ENCODE measurements around the gene SLC6A2. TPM values are rescaled to one million over a fixed set of nuclear protein-coding genes. Genes with fewer than 3 reads are reported as not detected.

Gene SLC6A2
- total RNA-seq, 1 donor from 2014 or later, result not detected

DNA sequence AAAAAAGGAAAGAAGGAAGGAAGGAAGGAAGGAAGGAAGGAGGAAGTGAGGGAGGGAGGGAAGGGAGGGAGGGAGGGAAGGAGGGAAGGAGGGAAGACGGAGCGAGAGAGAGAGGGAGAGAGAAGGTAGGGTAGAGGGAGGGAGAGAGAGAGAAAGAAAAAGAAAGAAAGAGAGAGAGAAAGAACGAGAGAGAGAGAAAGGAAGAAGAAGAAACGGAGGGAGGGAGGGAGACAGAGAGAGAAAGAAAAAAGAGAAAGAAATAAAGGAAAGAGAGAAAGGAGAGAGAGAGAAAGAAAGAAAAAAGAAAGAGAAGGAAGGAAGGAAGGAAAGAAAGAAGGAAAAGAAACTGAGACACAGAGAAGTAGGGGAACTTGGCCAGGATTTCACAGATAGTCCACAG, 8.4 kb upstream of the SLC6A2 start:
- H2AFZ ChIP-seq (replicated peaks), result no peak overlapping the region
- no peak for DNase-seq (ENCODE audit: low spot score)
- no peak overlapping the region for H3K4me2 ChIP-seq
- H3K4me3 Mint-ChIP-seq, result no peak overlapping the region
- peaks cover 16% of the 10 kb centered on the region for H3K27me3 Mint-ChIP-seq (ENCODE audit: insufficient read depth, low read depth)
- no peaks in the 10 kb centered on the region for H3K36me3 ChIP-seq
- H3K9me3 ChIP-seq (ENCODE audit: low read depth), result no peaks in the 10 kb centered on the region
- H3K27ac Mint-ChIP-seq, result no peak overlapping the region
- no peaks in the 10 kb centered on the region for H3K36me3 Mint-ChIP-seq
- no peak for TF ChIP-seq CTCF (IDR thresholded peaks at IDR 0.05)
- TF ChIP-seq EZH2phosphoT487 (IDR thresholded peaks at IDR 0.05), result no peak
- no peak for TF ChIP-seq EZH2 (IDR thresholded peaks at IDR 0.05)
- H3K27ac ChIP-seq, result no peak overlapping the region
- peaks cover 60% of the 10 kb centered on the region for H3K27me3 ChIP-seq
- no peaks in the 10 kb centered on the region for H3K4me1 ChIP-seq
- H3K79me2 ChIP-seq (ENCODE audit: low read depth), result no peaks in the 10 kb centered on the region
- no peaks in the 10 kb centered on the region for H3K9me3 Mint-ChIP-seq
- H3K4me3 ChIP-seq, result no peak overlapping the region
- H4K20me1 ChIP-seq (ENCODE audit: low read depth), result no peaks in the 10 kb centered on the region
- no peaks in the 10 kb centered on the region for H3F3A ChIP-seq (ENCODE audit: low read depth)
- no peaks in the 10 kb centered on the region for H3K4me1 Mint-ChIP-seq
- H3K9ac ChIP-seq, result no peak overlapping the region

DNA sequence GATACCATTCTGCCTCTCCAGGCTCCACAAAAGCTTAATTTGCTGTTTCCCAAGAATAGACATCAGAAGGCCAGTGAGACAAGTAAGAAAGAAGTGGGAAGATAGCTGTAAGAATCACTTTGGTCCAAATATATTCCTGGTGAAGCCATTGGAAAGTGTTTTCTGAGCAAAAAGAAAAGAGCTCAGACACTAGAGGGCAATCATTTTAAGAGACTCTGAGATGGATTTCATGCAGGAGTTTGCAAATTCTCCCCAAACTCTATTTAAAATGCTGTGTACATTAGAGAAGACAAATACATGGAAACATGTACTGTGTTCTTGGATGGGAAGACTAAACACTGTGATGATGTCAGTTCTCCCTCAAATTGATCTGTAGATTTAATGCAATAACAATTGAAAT, 8.0 kb upstream of the SLC6A2 start:
- H3K27ac ChIP-seq, result no peak overlapping the region
- H3K27ac Mint-ChIP-seq, result no peak overlapping the region
- H3K4me3 Mint-ChIP-seq, result no peak overlapping the region
- H3K4me1 ChIP-seq, result no peaks in the 10 kb centered on the region
- H3K79me2 ChIP-seq (ENCODE audit: low read depth), result no peaks in the 10 kb centered on the region
- no peaks in the 10 kb centered on the region for H3K9me3 ChIP-seq (ENCODE audit: low read depth)
- no peaks in the 10 kb centered on the region for H3K9me3 Mint-ChIP-seq
- no peak overlapping the region for H3K9ac ChIP-seq
- peaks cover 65% of the 10 kb centered on the region for H3K27me3 ChIP-seq
- no peak overlapping the region for H2AFZ ChIP-seq (replicated peaks)
- TF ChIP-seq EZH2phosphoT487 (IDR thresholded peaks at IDR 0.05), result no peak
- peaks cover 18% of the 10 kb centered on the region for H3K27me3 Mint-ChIP-seq (ENCODE audit: insufficient read depth, low read depth)
- no peak for DNase-seq (ENCODE audit: low spot score)
- no peaks in the 10 kb centered on the region for H3K36me3 ChIP-seq
- H4K20me1 ChIP-seq (ENCODE audit: low read depth), result no peaks in the 10 kb centered on the region
- H3K36me3 Mint-ChIP-seq, result no peaks in the 10 kb centered on the region
- no peaks in the 10 kb centered on the region for H3F3A ChIP-seq (ENCODE audit: low read depth)
- no peak overlapping the region for H3K4me2 ChIP-seq
- no peak overlapping the region for H3K4me3 ChIP-seq
- no peaks in the 10 kb centered on the region for H3K4me1 Mint-ChIP-seq

DNA sequence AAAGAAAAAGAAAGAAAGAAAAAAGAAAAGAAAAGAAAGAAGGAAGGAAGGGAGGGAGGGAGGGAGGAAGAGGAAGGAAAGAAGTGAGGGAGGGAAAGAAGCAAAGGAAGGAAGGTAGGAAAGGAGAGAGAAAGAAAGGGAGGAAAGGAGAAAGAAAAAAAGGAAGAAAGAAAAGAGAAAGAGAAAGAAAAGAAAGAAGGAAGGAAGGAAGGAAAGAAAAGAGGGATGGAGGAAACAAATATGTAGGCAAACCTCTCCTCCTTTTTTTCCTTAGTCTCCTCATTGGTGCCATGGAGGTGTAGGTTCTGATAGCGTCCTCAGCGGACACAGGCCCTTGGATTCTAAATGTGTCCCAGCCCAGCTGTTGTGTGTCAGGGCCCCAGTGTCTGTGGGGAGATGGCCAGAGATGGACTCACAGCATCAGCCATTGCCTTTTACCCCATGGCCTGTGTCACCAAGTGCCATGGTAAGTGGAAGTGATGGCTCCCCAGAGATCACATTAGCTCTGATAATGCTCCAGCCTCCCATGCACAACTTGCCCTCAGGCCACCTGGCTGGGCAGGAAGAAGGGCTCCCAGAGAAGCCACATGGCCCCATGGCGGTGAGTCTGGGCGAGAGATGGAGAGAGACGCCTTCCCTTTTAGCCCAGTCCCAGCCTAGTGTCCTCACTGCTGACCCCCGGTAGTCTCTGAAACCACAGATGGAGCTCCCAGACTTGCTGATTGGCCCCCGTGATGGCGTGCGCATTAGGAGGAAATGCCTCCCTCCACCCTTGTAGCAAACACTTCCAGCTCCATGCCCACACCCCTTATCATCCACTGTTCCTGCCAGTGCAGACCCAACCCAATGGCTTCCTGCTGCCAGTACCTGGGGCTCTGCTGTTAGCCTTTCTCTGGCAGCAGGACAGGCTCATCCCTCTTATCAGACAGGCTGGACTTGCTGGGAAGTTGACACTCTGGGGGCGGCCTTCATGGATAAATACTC, 3.7 kb upstream of the SLC6A2 start:
- Histone ChIP-seq H3F3A (ENCODE audit: low read depth) (peaks cover 4% of the 10 kb centered on the region), H3K9me3 (ENCODE audit: low read depth) (no peaks in the 10 kb centered on the region), H3K4me2 (no peak overlapping the region), H3K27ac (no peak overlapping the region), H3K4me1 (peaks cover 4% of the 10 kb centered on the region), H3K27me3 (peaks cover 100% of the 10 kb centered on the region), H2AFZ (replicated peaks) (no peak overlapping the region), H3K4me3 (no peak overlapping the region), H3K79me2 (ENCODE audit: low read depth) (no peaks in the 10 kb centered on the region), H3K36me3 (no peaks in the 10 kb centered on the region), H4K20me1 (ENCODE audit: low read depth) (peaks cover 8% of the 10 kb centered on the region), H3K9ac (no peak overlapping the region)
- peaks cover 27% of the 10 kb centered on the region for H3K27me3 Mint-ChIP-seq (ENCODE audit: insufficient read depth, low read depth)
- no peaks in the 10 kb centered on the region for H3K36me3 Mint-ChIP-seq
- no peak overlapping the region for H3K27ac Mint-ChIP-seq
- no peak overlapping the region for H3K4me3 Mint-ChIP-seq
- TF ChIP-seq CTCF (IDR thresholded peaks at IDR 0.05), result no peak
- no peak for TF ChIP-seq EZH2 (IDR thresholded peaks at IDR 0.05)
- TF ChIP-seq EZH2phosphoT487 (IDR thresholded peaks at IDR 0.05), result no peak
- no peaks in the 10 kb centered on the region for H3K9me3 Mint-ChIP-seq
- H3K4me1 Mint-ChIP-seq, result peaks cover 4% of the 10 kb centered on the region
- no peak for DNase-seq (ENCODE audit: low spot score)

DNA sequence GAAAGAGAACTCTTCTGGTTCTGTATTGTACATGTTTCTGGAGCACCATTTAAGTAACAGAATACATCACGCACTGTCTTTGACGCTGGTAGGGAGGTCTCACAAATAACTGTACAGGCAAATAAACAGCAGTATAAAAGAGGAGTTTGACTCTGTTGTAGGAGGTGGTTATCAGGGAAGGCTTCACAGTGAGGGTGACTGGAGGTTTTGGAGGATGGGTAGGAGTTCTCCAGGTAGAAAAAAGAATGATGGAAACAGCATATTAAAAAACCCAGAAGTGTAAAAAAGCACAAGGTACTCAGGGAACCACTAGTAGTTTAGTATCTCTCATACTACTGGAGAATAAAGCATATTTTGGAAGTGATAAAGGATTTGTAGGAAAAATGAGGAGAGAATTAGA, 2.7 kb upstream of the SLC6A2 start:
- TF ChIP-seq EZH2phosphoT487 (IDR thresholded peaks at IDR 0.05) (no peak), CTCF (IDR thresholded peaks at IDR 0.05) (no peak), EZH2 (IDR thresholded peaks at IDR 0.05) (no peak)
- Histone ChIP-seq H3K27ac (no peak overlapping the region), H4K20me1 (ENCODE audit: low read depth) (peaks cover 8% of the 10 kb centered on the region), H3K9ac (no peak overlapping the region), H3K4me3 (no peak overlapping the region), H3K27me3 (peaks cover 100% of the 10 kb centered on the region), H3F3A (ENCODE audit: low read depth) (peaks cover 4% of the 10 kb centered on the region), H2AFZ (replicated peaks) (no peak overlapping the region), H3K36me3 (no peaks in the 10 kb centered on the region), H3K4me1 (peaks cover 4% of the 10 kb centered on the region), H3K4me2 (no peak overlapping the region), H3K9me3 (ENCODE audit: low read depth) (no peaks in the 10 kb centered on the region), H3K79me2 (ENCODE audit: low read depth) (no peaks in the 10 kb centered on the region)
- H3K4me1 Mint-ChIP-seq, result peaks cover 4% of the 10 kb centered on the region
- H3K27ac Mint-ChIP-seq, result no peak overlapping the region
- peaks cover 35% of the 10 kb centered on the region for H3K27me3 Mint-ChIP-seq (ENCODE audit: insufficient read depth, low read depth)
- no peak for DNase-seq (ENCODE audit: low spot score)
- no peaks in the 10 kb centered on the region for H3K9me3 Mint-ChIP-seq
- no peak overlapping the region for H3K4me3 Mint-ChIP-seq
- no peaks in the 10 kb centered on the region for H3K36me3 Mint-ChIP-seq

Measured in neural progenitor cell (in vitro differentiated cells).